Stimulated activated naive CD8-positive, alpha-beta T cell treated with anti-CD3 and anti-CD28 coated beads, Interleukin-15, Interleukin-2, amounts not matched to agents 100 ng/mL and 50 ng/mL, for 24 hours (primary cell): ENCODE data around the gene TNS3.

ENCODE experiments used
- H3K27ac Mint-ChIP-seq: one replicate; pipeline ENCODE4 v1.8.0; 2021; ENCODE audit warnings: mild to moderate bottlenecking, mixed read lengths
- H3K27me3 Mint-ChIP-seq: one replicate; pipeline ENCODE4 v1.8.0; 2021; ENCODE audit warnings: mixed read lengths
- H3K36me3 Mint-ChIP-seq: one replicate; pipeline ENCODE4 v1.8.0; 2021; ENCODE audit warnings: low read depth, mixed read lengths
- H3K4me1 Mint-ChIP-seq: one replicate; pipeline ENCODE4 v1.8.0; 2021; ENCODE audit warnings: low read depth, mixed read lengths
- H3K4me3 Mint-ChIP-seq: one replicate; pipeline ENCODE4 v1.8.0; 2021; ENCODE audit warnings: mild to moderate bottlenecking, mixed read lengths
- H3K9me3 Mint-ChIP-seq: one replicate; pipeline ENCODE4 v1.8.0; 2021; ENCODE audit warnings: mixed read lengths

Gene TNS3

DNA sequence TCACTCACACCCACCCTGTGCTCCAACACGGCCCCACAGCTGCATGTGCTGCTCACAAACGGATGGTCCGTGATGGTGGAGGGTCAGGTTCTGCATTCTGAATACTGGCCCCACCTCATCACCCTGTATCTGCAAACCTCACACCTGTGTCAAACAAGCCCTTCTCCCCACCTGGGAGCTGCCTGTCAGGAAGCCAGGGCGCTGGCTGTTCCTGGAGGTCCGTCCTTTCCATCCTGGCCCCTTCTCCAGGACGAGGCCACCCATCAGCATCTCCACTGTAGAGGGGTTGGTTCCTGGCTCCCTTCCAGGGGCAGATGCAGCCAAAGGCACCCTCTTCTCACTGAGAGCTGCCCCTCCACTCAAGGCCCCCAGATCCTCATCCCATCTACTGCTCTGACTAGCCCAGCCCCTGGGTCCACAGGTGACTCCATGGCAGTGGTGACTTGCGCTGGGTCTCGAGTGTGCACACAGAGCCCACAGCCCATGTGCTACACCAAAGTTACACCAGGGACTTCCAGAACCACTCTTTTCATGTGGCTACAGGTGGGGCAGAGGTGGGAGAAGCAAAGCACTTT, 229.4 kb downstream of the TNS3 start:
- H3K4me3 Mint-ChIP-seq, result no peak overlapping the region
- no peaks in the 10 kb centered on the region for H3K4me1 Mint-ChIP-seq
- no peaks in the 10 kb centered on the region for H3K36me3 Mint-ChIP-seq
- no peak overlapping the region for H3K27ac Mint-ChIP-seq
- H3K9me3 Mint-ChIP-seq, result no peaks in the 10 kb centered on the region
- no peaks in the 10 kb centered on the region for H3K27me3 Mint-ChIP-seq

DNA sequence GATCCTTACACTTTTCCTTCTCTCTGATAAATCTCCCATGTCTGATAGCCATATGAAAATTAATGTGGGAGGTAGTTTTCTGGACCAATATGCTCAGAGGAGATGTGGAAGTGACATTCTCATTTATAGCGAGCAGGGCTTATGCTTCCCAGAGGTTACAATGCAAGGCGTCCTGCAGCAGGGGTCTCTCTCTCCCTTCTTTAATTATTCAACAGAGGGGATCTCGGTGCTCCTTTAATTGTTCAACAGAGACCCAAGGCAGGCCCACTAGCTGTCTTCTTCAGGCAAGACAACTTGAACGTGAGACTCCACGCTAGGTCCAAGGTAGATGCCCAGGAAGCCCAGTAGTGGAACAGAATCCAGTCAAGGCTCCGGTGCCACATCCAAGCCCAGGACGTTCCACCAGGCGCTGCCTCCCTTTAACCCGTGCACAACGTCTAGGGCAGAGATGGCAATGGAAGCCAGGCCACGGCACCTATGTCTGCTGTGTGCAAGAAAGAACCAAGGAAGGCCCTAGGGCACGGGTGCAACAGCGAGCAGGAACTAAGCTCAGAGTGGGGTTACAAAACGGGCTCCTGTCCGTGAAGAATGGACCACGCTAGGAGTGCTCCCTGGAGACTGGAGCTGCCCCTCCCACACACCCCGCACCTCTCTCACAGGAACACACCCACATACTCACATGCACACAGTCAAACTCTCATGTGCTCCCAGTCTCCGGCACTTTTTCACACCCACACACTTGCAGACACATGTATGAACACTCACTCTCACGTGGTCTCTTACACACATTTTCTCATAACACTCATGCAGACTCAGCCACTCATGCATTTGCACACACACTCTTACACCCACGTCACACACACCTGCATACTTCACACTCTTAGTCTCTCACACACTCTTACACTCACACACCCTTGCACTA, 230.4 kb downstream of the TNS3 start:
- Mint-ChIP-seq H3K27me3 (no peaks in the 10 kb centered on the region), H3K4me3 (no peak overlapping the region), H3K9me3 (no peaks in the 10 kb centered on the region), H3K4me1 (no peaks in the 10 kb centered on the region), H3K27ac (no peak overlapping the region), H3K36me3 (no peaks in the 10 kb centered on the region)

- H3K27me3 Mint-ChIP-seq, result no peaks in the 10 kb centered on the region
- H3K36me3 Mint-ChIP-seq, result no peaks in the 10 kb centered on the region
- no peaks in the 10 kb centered on the region for H3K4me1 Mint-ChIP-seq
- no peak overlapping the region for H3K4me3 Mint-ChIP-seq
- H3K9me3 Mint-ChIP-seq, result no peaks in the 10 kb centered on the region
- H3K27ac Mint-ChIP-seq, result no peak overlapping the region
Measured at GRCh38 chr7:47350425-47350824, 231.5 kb downstream of the TNS3 start.

DNA sequence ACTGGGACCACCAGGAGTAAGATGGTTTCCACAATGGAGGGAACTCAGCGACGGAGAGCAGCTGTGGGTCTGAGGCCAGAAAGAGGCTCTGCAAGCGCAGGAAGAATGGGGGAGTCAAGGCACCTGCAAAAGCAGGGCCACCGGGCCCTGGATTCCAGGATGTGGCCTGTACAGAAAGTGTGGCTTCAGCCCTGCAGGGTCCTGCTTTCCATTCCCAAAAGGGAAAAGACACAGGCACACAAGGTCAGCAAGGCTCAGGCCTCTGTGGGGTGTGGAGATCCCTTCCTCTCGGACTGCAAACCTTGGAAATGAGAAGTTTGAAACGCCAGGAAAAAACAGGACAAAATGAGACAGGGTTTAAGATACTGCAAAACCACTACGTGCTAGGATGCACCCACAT, 232.5 kb downstream of the TNS3 start:
- Mint-ChIP-seq H3K27me3 (no peaks in the 10 kb centered on the region), H3K27ac (no peak overlapping the region), H3K4me3 (no peak overlapping the region), H3K4me1 (no peaks in the 10 kb centered on the region), H3K9me3 (no peaks in the 10 kb centered on the region), H3K36me3 (no peaks in the 10 kb centered on the region)

DNA sequence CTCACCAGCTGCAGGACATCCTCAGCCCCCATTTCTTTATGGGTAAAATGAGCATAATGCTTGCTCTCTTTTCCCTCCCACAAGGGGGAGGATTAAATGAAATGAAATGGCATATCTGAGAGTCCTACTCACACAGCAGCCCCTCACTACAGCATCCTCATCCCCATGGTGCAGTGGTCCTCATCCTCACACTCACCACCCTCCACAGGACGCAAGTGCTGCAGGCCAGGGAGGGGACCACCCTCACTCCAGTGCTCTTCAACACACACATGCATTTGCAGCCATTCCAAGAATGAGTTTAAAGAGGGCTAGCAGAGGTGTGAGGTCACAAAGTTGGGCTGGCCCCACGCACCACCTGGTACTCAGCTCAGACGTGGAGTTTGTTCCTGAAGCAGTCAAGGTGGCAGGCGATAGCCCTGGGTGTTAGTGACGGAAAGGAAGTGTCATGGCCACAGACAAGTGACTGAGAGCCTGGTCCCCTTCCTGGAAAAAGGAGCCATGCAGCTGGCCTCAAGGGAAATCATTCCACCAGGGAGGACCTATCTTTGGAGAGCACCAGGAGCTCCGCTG, 234.0 kb downstream of the TNS3 start:
- no peaks in the 10 kb centered on the region for H3K4me1 Mint-ChIP-seq
- H3K4me3 Mint-ChIP-seq, result no peak overlapping the region
- H3K9me3 Mint-ChIP-seq, result no peaks in the 10 kb centered on the region
- no peak overlapping the region for H3K27ac Mint-ChIP-seq
- H3K36me3 Mint-ChIP-seq, result no peaks in the 10 kb centered on the region
- H3K27me3 Mint-ChIP-seq, result no peaks in the 10 kb centered on the region

GRCh38 chr7:47347346-47347745, 234.6 kb downstream of the TNS3 start:
- Mint-ChIP-seq H3K27ac (no peak overlapping the region), H3K36me3 (no peaks in the 10 kb centered on the region), H3K4me3 (no peak overlapping the region), H3K4me1 (no peaks in the 10 kb centered on the region), H3K27me3 (no peaks in the 10 kb centered on the region), H3K9me3 (no peaks in the 10 kb centered on the region)

- Mint-ChIP-seq H3K9me3 (no peaks in the 10 kb centered on the region), H3K27me3 (no peaks in the 10 kb centered on the region), H3K4me3 (no peak overlapping the region), H3K4me1 (no peaks in the 10 kb centered on the region), H3K27ac (no peak overlapping the region), H3K36me3 (no peaks in the 10 kb centered on the region)
Measured at GRCh38 chr7:47346377-47346914, 235.5 kb downstream of the TNS3 start.

DNA sequence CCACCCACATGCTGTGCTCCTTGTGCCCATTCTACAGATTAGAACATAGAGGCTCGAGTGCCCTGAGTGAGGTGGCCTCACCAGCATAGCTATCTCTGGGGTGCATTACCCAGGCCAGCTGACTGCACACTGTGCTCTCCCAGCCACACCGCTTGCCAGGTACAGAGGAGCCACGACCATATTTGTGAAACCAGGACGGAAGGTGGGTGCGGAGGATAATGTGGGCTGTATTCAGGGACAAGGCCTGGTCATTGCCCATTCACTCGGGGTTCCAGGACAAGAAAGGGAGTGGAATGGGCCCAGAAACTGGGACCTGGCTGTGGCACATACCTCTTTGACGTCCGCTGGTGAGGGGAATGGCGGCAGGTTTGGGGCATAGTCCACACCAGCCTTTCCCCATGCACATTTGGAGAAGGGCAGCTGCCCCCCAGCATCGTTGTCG, 236.0 kb downstream of the TNS3 start:
- Mint-ChIP-seq H3K27ac (no peak overlapping the region), H3K9me3 (no peaks in the 10 kb centered on the region), H3K36me3 (no peaks in the 10 kb centered on the region), H3K4me3 (no peak overlapping the region), H3K4me1 (no peaks in the 10 kb centered on the region), H3K27me3 (no peaks in the 10 kb centered on the region)

GRCh38 chr7:47344171-47344955, 237.5 kb downstream of the TNS3 start:
- Mint-ChIP-seq H3K27ac (no peak overlapping the region), H3K27me3 (no peaks in the 10 kb centered on the region), H3K4me3 (no peak overlapping the region), H3K9me3 (no peaks in the 10 kb centered on the region), H3K36me3 (no peaks in the 10 kb centered on the region), H3K4me1 (no peaks in the 10 kb centered on the region)

GRCh38 chr7:47343061-47343455, 238.9 kb downstream of the TNS3 start:
- H3K27ac Mint-ChIP-seq, result no peak overlapping the region
- H3K4me3 Mint-ChIP-seq, result no peak overlapping the region
- no peaks in the 10 kb centered on the region for H3K9me3 Mint-ChIP-seq
- H3K27me3 Mint-ChIP-seq, result no peaks in the 10 kb centered on the region
- no peaks in the 10 kb centered on the region for H3K4me1 Mint-ChIP-seq
- no peaks in the 10 kb centered on the region for H3K36me3 Mint-ChIP-seq

DNA sequence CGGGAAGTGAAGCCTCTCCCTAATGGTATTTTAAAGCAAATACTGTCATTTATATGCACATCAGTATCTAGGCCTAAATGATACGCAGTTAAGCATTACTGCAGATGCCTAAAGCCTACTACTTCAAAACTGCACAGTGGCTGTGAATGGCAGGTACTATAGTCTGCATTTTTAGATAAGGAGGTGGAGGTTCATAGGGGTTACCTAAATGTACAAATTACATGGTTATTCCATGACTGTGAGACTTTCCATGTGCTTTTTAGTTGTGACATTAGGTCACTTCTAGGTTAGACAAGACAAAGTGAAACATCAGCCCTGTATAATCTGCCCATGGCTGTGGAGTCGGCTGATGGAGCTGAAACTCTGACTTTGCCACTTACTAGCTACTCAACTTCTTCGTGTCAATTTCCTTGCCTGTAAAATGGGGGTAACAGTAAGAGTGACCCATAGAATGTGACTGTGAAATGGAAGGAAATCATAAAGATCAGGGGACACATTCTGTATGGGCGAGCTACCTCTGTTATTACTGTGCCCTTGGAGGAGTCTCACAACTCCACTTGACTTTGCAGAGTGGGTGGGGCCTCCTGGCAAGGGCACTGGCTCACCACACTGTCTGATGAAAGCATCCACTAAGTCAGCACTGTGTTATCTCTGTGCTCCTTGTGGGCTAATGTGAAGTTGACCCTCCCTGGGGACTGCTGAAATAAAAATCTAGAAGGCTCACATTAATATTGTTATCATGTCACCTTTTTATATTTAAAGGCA, 239.4 kb downstream of the TNS3 start:
- Mint-ChIP-seq H3K4me1 (no peaks in the 10 kb centered on the region), H3K27ac (no peak overlapping the region), H3K36me3 (no peaks in the 10 kb centered on the region), H3K4me3 (no peak overlapping the region), H3K27me3 (no peaks in the 10 kb centered on the region), H3K9me3 (peaks cover 4% of the 10 kb centered on the region)

- Mint-ChIP-seq H3K4me1 (no peaks in the 10 kb centered on the region), H3K36me3 (no peaks in the 10 kb centered on the region), H3K27me3 (no peaks in the 10 kb centered on the region), H3K27ac (no peak overlapping the region), H3K9me3 (peaks cover 5% of the 10 kb centered on the region), H3K4me3 (no peak overlapping the region)
Measured at GRCh38 chr7:47340517-47340916, 241.4 kb downstream of the TNS3 start.

- Mint-ChIP-seq H3K27me3 (no peaks in the 10 kb centered on the region), H3K4me3 (no peak overlapping the region), H3K27ac (no peak overlapping the region), H3K4me1 (no peaks in the 10 kb centered on the region), H3K36me3 (no peaks in the 10 kb centered on the region), H3K9me3 (peaks cover 5% of the 10 kb centered on the region)
Measured at GRCh38 chr7:47338026-47338425, 243.9 kb downstream of the TNS3 start.

DNA sequence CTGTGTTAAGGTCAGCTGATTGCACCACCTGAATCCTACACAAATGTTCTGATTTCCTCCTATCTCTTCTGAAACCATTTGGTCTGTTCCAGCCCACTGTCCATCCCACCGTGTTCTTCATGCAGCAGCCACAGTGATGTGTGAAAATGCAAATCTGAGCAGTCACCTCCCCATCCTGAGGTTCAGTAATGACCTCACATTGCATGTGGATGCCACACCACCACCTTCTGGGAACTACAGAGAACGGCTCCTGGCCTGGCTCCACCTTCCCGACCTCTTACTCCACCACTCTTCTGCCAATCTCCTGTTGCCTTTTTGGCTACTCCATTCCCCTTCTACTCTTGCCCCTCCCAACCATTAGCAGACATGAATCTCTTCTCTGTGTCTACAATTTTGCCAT, 244.4 kb downstream of the TNS3 start:
- Mint-ChIP-seq H3K4me3 (no peak overlapping the region), H3K4me1 (no peaks in the 10 kb centered on the region), H3K27me3 (no peaks in the 10 kb centered on the region), H3K36me3 (no peaks in the 10 kb centered on the region), H3K27ac (no peak overlapping the region), H3K9me3 (peaks cover 5% of the 10 kb centered on the region)
